ENCODE measurements around the gene PI4K2A. TPM values are rescaled to one million over a fixed set of nuclear protein-coding genes. Genes with fewer than 3 reads are reported as not detected.
A peak's percentile ranks its signal among the peaks of the same experiment; 100 is the strongest.

The PI4K2A gene
- total and polyA plus RNA-seq, 2 of the 13 experiments (the other 11 are each of a cell fraction or from before 2014, with no cell fraction given), result 10.9 to 14.3 TPM

DNA sequence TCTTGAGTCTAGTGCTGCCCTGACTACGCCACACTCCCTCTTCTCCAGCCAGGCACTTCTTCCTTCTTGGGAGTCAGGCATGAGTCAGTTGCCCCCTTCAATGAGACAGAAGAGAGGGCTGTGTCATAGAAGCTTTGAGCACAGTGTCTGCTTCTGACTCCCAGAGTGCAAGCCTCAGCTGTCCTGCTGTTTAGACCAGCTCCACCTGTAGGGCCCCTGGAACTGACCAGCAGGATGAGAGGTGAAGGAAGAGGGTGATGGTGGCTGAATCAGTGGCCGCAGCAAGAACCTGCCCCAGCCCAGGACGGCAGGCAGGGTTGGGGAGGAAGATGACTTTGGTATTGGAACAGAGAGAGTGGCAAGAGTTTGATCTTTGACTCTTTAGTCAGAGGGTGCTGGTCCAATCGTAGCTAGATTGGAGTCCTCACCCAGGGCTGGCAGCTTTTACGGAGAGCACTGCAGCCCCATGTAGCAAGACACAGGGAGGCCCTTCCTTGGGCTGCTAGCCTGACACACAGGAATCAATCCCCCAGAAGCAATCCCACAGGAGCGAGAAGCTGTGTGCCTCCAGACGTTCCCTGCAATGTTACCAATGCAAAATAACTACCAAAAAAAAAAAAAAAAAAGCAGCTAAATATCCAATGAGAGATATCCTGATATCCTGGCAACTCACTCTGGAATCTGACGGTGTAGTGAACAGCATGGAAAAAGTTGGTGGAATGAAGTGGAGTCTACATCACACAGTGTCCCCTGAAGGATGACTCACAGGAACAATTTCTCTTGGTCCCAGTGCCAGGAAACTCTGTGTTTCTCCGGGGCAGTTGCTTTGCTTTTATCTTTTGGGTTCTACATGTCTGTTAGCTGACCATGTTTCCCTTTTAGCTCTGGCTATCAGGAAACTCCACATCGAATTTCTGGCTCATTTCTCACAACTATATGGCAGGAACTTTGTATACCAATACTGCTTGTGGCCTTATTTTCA, 44.1 kb upstream of the PI4K2A start (continued):
- TF ChIP-seq, protein P1, sequence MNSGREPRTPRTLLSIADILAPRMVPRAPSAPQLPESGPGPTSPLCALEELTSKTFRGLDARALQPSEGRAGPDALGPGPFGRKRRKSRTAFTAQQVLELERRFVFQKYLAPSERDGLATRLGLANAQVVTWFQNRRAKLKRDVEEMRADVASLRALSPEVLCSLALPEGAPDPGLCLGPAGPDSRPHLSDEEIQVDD (CRISPR knock-in tag; IDR thresholded peaks at IDR 0.05; ENCODE audit: borderline replicate concordance), result no peak
- no peak for TF ChIP-seq NFATC3 (CRISPR knock-in tag; IDR thresholded peaks at IDR 0.05)
- no peak for TF ChIP-seq KDM2A (CRISPR knock-in tag; IDR thresholded peaks at IDR 0.05; ENCODE audit: borderline replicate concordance, low read depth)
- no peak for TF ChIP-seq NFIC (IDR thresholded peaks at IDR 0.05; ENCODE audit: low read length)
- TF ChIP-seq, protein P2, sequence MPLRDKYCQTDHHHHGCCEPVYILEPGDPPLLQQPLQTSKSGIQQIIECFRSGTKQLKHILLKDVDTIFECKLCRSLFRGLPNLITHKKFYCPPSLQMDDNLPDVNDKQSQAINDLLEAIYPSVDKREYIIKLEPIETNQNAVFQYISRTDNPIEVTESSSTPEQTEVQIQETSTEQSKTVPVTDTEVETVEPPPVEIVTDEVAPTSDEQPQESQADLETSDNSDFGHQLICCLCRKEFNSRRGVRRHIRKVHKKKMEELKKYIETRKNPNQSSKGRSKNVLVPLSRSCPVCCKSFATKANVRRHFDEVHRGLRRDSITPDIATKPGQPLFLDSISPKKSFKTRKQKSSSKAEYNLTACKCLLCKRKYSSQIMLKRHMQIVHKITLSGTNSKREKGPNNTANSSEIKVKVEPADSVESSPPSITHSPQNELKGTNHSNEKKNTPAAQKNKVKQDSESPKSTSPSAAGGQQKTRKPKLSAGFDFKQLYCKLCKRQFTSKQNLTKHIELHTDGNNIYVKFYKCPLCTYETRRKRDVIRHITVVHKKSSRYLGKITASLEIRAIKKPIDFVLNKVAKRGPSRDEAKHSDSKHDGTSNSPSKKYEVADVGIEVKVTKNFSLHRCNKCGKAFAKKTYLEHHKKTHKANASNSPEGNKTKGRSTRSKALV (CRISPR knock-in tag; IDR thresholded peaks at IDR 0.05), result no peak
- 0 out of 2 replicates have a peak, but pooled peaks have one; percentile 7 for TF ChIP-seq CREB1 (IDR thresholded peaks at IDR 0.05)
- TF ChIP-seq CREB1 (CRISPR knock-in tag; IDR thresholded peaks at IDR 0.05), result no peak
- TF ChIP-seq, protein P3, sequence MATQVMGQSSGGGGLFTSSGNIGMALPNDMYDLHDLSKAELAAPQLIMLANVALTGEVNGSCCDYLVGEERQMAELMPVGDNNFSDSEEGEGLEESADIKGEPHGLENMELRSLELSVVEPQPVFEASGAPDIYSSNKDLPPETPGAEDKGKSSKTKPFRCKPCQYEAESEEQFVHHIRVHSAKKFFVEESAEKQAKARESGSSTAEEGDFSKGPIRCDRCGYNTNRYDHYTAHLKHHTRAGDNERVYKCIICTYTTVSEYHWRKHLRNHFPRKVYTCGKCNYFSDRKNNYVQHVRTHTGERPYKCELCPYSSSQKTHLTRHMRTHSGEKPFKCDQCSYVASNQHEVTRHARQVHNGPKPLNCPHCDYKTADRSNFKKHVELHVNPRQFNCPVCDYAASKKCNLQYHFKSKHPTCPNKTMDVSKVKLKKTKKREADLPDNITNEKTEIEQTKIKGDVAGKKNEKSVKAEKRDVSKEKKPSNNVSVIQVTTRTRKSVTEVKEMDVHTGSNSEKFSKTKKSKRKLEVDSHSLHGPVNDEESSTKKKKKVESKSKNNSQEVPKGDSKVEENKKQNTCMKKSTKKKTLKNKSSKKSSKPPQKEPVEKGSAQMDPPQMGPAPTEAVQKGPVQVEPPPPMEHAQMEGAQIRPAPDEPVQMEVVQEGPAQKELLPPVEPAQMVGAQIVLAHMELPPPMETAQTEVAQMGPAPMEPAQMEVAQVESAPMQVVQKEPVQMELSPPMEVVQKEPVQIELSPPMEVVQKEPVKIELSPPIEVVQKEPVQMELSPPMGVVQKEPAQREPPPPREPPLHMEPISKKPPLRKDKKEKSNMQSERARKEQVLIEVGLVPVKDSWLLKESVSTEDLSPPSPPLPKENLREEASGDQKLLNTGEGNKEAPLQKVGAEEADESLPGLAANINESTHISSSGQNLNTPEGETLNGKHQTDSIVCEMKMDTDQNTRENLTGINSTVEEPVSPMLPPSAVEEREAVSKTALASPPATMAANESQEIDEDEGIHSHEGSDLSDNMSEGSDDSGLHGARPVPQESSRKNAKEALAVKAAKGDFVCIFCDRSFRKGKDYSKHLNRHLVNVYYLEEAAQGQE (IDR thresholded peaks at IDR 0.05; ENCODE audit: borderline replicate concordance in 1 of 2, low read depth in 1 of 2, low read length in 2 of 2), result no peak
- TF ChIP-seq ZNF530 (CRISPR knock-in tag; IDR thresholded peaks at IDR 0.05; ENCODE audit: low read depth), result no peak
- peak in 1 of 2 experiments; percentile 22; a peak in 1 of 4 replicates for TF ChIP-seq EP300 (IDR thresholded peaks at IDR 0.05; ENCODE audit: low read depth in 2 of 2, low read length in 2 of 2)
- no peak for TF ChIP-seq EP300 (CRISPR knock-in tag; IDR thresholded peaks at IDR 0.05; ENCODE audit: borderline replicate concordance)
- TF ChIP-seq, protein P4, sequence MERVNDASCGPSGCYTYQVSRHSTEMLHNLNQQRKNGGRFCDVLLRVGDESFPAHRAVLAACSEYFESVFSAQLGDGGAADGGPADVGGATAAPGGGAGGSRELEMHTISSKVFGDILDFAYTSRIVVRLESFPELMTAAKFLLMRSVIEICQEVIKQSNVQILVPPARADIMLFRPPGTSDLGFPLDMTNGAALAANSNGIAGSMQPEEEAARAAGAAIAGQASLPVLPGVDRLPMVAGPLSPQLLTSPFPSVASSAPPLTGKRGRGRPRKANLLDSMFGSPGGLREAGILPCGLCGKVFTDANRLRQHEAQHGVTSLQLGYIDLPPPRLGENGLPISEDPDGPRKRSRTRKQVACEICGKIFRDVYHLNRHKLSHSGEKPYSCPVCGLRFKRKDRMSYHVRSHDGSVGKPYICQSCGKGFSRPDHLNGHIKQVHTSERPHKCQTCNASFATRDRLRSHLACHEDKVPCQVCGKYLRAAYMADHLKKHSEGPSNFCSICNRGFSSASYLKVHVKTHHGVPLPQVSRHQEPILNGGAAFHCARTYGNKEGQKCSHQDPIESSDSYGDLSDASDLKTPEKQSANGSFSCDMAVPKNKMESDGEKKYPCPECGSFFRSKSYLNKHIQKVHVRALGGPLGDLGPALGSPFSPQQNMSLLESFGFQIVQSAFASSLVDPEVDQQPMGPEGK (CRISPR knock-in tag; IDR thresholded peaks at IDR 0.05), result no peak
- TF ChIP-seq RCOR2 (CRISPR knock-in tag; IDR thresholded peaks at IDR 0.05), result no peak
- TF ChIP-seq ZNF605 (CRISPR knock-in tag; IDR thresholded peaks at IDR 0.05), result no peak
- TF ChIP-seq ZEB1 (IDR thresholded peaks at IDR 0.05; ENCODE audit: insufficient replicate concordance, low read depth), result no peak
- TF ChIP-seq, protein P5, sequence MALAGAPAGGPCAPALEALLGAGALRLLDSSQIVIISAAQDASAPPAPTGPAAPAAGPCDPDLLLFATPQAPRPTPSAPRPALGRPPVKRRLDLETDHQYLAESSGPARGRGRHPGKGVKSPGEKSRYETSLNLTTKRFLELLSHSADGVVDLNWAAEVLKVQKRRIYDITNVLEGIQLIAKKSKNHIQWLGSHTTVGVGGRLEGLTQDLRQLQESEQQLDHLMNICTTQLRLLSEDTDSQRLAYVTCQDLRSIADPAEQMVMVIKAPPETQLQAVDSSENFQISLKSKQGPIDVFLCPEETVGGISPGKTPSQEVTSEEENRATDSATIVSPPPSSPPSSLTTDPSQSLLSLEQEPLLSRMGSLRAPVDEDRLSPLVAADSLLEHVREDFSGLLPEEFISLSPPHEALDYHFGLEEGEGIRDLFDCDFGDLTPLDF (CRISPR knock-in tag; IDR thresholded peaks at IDR 0.05), result no peak
- TF ChIP-seq ZNF761 (CRISPR knock-in tag; conservative IDR thresholded peaks at IDR 0.05), result no peak
- TF ChIP-seq NCOA5 (CRISPR knock-in tag; IDR thresholded peaks at IDR 0.05), result no peak
- TF ChIP-seq, protein P6, sequence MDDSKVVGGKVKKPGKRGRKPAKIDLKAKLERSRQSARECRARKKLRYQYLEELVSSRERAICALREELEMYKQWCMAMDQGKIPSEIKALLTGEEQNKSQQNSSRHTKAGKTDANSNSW (CRISPR knock-in tag; IDR thresholded peaks at IDR 0.05; ENCODE audit: borderline replicate concordance), result no peak
